HL-60/S4 treated with phorbol 12-myristate 13-acetate at 8.2 ng/mL for 4 days and 3 days (cell line): ENCODE results near the gene MORF4L1.
"Not testable (repeated sequence)": the region's sequence is repeated elsewhere in the genome, so short reads cannot be mapped to it uniquely, and the experiment has no call there.

Experiments used
- in situ Hi-C: fragments of 300-500 bp; cut with MboI; formaldehyde crosslinking; loops from 2 replicates; pipeline ENCODE4 v1.15.0; 2022; ENCODE audit warnings: low sequenced_read_pairs

MORF4L1 gene

DNA sequence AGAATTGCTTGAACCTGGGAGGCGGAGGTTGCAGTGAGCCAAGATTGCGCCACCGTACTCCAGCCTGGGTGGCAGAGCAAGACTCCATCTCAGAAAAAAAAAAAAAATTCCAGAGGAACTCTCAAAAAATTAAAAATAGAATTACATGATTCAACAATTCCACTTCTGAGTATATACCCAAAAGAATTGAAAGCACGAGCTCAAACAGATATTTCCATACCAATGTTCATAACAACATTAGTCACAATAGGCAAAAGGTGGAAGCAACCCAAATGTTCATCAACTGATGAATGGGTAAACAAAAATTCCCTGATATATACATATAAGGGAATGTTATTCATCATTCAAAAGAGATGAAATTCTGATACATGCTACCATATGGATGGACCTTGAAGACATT lies 16.9 kb upstream of the MORF4L1 start:
- in situ Hi-C loops, result no loop called here

DNA sequence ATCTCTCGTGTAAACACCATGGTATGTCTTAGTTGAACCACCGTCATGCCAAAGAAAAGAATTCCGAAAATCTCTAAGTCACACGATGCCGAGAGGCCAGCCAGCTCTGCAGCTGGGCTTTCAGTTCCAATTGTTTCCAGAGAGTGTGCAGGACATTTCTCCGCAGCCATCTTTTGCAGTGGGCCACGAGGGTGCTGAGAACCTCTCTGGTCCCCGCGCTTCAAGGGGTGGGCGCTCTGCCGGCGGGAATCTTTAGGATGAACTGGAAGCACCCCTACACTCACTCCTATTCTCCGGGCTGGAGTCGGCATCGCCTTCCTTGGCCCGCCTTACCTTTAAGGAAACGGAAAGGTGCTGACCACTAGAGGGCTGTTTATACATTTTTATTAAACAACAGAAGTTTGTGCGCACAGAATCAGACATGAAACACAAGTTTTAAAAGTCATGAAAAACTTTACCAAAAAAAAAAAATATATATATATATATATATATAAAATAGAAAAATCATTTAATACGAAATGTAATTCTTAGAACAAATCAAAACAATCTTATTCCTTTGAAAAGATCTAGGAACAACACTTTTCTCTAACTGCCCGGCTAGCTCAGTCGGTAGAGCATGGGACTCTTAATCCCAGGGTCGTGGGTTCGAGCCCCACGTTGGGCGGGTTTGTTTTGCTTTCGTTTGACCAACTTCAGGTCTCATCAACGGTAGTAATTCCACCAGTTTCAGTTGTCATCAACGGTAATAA lies 12.5 kb upstream of the MORF4L1 start:
- in situ Hi-C loops, result no loop called here

DNA sequence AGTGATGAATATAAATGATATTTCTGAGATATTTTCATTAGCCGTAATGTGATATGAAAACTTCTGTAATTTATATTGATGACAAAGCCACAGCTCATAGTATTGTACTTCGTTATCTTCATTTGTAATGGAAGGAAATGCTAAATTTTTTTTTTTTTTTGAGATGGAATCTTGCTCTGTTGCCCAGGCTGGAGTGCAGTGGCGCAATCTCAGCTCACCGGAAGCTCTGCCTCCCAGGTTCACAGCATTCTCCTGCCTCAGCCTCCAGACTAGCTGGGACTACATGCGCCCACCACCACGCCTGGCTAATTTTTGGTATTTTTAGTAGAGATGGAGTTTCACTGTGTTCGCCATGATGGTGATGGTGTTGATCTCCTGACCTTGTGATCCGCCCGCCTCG lies 7.1 kb upstream of the MORF4L1 start:
- in situ Hi-C loops, result not testable (repeated sequence)

DNA sequence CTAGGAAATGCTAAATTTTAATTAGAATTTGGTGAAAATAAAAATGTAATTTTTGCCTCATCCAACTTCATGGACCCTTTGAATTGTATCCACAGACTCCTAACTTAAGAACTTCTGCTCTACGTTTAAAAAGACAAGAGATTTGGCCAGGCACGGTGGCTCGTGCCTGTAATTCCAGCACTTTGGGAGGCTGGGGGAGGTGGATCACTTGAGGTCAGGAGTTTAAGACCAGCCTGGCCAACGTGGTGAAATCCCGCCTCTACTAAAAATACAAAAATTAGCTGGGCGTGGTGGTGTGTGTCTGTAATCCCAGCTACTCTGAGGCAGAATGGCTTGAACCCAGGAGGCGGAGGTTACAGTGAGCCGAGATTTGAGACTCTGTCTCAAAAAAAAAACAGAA lies 6.7 kb upstream of the MORF4L1 start:
- in situ Hi-C loops, result not testable (repeated sequence)

DNA sequence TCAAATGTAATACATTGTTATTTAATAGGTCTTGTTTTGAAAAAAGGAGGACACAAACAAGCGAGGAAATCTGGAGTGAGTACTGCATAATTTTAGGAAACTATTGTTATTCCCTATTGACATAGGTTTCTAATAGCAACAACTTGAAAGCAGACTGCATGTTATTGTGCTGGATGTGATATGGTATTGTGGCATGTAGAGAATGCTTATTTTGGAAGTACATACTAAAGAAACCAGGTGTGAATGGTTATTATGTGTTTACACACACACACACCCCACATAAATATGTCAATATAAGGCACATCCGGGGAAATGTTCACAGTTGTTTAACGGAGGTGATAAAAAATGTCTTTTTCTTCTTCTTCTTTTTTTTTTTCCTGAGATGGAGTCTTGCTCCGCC lies 5.9 kb upstream of the MORF4L1 start:
- in situ Hi-C loops, result no loop called here

DNA sequence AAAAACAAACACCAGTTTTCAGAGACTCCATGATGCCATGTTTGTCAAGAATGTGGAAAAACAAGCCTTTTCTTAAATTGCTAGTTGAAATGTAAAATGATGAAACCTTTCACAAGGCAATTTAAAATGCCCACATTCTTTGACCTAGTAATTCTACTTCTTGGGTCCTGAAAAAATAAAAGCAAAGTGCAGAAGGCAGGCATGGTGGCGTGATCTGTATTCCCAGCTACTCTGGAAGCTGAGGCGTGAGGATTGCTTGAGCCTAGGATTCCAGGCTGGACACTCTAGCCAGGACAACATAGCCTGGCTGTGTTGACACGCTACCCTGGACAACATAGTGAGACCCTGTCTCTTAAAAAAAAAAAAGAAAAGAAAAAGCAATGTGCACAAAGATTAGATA lies 4.3 kb upstream of the MORF4L1 start:
- in situ Hi-C loops, result no loop called here

DNA sequence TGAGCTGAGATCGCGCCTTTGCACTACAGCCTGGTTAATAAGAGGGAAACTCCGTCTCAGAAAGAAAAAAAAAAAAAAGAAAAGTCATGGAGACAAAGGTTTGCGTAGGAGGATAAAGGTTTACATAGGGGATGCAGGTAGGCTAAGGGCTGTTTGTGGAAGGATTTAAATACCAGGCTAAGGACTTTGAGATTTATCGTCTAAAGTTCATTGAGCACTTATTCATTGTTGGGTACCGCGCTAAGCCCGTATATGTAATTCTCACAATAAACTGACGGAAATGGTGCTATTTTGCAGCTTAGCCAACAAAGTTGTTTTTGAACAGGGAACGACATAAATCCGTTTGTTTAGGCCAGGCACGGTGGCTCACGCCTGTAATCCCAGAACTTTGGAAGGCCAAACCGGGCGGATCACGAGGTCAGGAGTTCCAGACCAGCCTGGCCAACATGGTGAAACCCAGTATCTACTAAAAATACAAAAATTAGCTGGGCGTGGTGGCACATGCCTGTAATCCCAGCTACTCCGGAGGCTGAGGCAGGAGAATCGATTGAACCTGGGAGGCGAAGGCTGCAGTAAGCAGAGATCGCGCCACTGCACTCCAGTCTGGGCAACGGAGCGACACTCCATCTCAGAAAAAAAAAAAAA lies 1.1 kb upstream of the MORF4L1 start:
- in situ Hi-C loops, result not testable (repeated sequence)

DNA sequence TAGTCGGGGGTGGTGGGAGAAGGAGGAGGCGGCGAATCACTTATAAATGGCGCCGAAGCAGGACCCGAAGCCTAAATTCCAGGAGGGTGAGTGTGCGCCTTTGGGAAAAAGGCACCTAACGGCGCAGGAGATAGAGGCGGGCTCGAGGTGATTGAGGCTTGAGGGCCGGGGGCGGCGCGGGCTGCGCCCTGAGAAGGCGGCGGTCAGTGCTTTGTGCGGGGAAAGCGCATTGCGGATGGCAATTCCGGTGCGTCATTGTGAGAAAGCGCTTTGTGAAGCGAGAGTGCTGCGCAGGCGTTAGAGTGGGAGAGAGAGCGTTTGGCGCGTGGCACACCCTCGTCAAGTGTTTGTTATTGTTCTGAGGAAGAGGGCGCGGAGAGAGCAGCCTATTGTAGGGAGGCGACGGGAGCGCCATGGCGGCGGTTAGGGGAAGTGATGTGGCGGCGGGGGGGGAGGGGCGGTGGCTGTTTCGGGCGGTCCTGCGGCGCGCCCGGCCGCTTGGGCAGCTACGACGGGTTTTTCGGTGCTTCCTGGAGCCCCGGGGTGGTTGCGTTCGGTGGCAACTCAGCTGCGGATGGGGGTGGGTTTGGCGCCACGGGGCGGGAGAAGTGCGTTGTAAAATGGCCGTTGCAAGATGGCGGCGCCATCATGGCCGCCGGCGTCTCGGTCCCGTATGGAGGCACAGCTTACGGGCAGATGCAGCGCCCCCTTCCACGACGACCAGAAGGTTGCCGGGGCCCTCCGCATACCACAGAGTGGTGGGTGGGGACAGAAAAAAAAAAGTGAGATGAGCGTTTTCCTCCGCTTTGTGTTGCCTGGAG lies 492 bp downstream of the MORF4L1 start:
- in situ Hi-C loops, result no loop called here

DNA sequence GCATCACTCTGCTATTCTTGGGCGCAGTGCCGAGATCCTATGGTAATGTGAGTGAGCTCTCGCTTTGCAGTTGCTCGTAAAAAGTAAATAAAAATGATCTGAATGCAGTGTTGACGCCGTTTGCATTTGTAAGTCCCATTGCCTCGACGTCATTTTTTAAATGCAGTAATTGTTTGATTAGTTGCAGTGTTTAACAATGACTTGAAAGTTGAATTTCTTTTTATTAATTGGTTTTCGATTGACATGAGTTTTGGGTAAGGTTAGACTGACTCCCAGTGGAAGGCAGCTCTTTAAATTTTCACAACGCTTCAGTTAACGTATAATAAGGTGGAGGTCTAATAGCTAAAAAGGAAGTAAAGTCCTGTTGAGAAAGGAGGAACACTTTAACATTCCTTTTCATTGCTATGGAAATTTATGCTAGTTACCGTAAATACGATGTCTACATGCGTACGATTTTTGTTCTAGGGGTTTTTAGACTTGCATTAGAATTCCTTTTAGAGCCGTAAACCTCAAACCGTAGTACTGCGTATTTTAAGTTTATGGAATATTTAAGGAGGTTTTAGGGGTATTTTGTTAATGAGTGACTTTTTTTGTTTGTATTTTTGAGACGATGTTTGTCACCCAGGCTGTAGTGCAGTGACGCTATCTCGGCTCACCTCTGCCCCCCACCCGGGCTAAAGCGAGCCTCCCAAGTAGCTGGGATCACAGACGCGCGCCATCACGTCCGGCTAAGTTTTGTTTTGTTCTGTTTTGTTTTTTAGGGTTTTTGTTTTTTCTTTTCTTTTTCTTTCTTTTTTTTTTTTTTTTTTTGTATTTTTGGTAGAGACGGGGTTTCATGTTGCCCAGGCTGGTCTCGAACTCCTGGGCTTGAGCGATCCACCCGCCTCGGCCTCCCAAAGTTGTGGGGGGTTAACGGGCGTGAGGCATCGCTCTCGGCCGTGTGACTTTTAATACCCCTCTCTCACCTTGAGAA lies 1.4 kb downstream of the MORF4L1 start:
- in situ Hi-C loops, result no loop called here

DNA sequence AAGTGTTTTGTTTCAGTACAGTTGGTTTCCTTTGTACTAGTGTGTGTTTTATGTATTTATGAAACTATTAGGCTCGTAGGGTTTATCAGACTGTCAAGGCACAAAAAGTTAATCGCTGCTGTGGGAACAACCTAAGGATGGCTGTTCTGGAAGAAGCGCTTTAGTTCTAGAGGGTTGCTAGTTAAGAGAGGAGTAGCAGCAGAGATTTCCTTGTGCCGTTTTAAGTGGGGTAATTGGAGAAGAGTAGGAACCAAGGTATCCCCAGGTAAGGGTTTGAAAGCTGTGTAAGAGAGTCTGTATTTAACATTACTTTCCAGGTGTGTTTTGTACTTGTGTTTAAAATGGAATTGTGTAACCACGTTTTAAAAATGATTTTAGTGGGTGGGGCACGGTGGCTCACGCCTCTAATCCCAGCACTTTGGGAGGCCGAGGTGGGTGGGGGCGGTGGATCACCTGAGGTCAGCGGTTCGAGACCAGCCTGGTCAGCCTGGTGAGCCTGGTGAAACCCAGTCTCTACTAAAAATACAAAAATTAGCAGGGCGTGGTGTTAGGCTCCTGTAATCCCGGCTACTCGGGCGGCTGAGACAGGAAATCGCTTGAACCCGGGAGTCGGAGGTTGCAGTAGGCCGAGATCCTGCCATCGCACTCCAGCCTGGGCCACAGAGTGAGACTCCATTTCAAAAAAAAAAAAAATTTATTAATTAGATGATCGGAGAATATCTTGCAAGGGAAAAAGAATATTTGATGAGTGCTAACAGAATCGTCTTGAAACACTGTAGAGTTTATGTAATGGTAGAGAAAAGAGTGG lies 2.6 kb downstream of the MORF4L1 start:
- in situ Hi-C loops, result no loop called here

DNA sequence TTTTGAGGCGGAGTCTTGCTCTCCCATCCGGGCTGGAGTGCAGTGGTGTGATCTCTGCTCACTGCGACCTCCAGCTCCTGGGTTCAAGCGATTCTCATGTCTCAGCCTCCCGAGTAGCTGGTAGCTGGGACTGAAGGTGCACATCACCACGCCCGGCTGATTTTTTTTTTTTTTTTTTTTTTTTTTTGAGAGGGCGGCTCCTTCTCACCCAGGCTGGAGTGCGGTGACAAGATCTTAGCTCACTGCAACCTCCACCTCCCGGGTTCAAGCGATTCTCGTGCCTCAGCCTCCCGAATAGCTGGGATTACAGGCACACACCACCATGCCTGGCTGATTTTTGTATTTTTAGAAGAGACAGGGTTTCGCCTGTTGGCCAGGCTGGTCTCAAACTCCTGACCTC lies 4.3 kb downstream of the MORF4L1 start:
- in situ Hi-C loops, result not testable (repeated sequence)

DNA sequence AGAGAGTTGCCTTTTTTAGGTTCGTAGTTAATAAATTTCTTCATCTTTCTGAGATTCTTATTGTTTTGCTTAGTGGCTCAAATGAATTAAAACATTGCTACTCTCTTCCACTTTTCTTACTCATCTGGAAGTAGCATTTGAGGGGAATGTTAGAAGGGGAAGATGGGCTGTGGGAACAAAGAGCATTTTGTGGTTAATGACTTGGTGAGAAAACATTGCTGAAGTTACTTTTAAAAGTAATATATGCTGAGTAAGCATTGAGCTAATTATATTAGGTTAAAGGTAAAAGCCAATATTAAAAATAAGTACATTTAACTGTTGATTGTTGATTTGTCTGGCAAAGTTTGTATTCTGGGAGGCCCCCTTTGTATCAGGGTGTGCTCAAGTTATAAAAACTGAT lies 5.7 kb downstream of the MORF4L1 start:
- in situ Hi-C loops, result no loop called here

DNA sequence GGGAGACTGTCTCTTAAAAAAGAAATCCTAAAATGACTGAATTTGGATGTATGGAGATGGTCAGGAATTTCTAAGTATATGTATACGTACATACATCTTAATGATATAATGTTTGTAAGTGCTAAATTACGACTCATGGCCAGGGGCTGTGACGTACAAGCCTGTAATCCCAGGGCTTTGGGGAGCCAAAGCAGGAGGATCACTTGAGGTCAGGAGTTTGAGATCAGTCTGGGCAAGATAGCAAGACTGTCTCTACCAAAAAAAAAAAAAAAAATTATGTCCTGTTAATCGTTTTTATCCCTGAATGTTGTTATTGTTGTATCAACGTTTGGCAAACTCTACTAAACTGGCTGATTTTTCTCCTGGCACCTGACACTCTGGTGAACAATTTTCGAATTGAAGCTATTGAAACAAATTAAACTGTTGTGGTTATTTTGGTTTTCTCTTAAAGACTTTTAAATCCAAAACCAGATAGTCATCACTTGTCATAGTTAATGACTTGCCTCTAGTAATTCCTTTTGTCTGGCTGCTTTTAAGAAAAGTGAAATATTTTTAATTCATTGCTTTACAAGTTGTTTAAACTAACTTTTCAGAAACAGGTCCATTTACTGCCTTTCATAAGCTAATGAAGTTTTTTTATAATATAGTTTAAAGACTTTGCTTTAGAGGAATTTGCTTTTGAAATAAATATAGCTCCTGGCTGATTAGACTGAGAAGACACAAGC lies 7.0 kb downstream of the MORF4L1 start:
- in situ Hi-C loops, result no loop called here

DNA sequence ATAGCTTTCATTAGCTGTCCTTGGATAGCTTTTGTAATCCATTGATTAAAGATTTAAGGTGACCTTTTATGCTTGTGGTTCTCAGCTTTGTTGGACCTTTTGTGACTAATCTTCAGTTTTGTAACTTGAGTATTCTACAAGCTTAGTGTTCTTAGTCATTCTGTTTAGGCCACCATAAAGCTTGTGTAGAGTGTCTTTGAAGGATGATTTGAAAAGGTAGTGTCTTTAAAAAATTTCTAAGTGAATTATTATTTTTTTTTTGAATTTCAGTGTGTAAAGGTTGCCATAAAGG lies 7.5 kb downstream of the MORF4L1 start:
- in situ Hi-C loops, result no loop called here

DNA sequence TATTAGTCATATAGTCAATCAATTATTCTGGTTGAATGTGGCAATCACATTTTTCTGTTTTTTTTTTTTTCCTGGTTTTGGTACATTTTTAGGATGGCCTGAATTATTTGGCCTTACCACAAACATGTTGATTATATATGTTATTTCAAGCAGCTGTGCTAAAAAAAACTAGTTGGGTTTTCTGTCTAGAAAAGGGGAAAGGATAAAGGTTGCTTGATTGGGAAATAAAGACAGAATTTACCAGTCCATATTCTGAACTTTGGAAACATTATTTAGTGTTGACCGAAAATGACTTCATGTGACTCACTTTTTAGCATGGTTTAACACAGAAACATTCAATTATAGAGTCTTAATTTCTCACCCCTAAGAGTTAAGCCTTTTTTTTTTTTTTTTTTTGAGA lies 8.1 kb downstream of the MORF4L1 start:
- in situ Hi-C loops, result no loop called here

DNA sequence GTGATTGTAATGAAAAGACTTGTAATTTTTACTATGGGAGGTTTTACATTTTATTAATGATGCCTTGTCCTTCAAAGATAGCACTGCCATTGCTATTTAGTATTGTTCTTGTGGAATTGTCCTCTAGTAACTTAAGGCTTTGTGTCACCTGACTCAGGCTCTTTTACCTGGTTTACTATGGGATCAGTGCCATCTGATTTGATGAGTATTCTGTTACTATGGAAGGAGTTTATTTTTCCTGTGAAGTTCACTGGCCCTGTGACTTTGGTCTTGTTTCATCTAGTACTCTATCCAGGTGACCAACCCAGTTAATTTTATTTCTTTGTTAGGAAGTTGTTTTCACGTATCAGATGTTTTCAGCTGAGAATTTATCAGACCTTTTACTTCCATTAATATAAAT lies 9.0 kb downstream of the MORF4L1 start:
- in situ Hi-C loops, result no loop called here

DNA sequence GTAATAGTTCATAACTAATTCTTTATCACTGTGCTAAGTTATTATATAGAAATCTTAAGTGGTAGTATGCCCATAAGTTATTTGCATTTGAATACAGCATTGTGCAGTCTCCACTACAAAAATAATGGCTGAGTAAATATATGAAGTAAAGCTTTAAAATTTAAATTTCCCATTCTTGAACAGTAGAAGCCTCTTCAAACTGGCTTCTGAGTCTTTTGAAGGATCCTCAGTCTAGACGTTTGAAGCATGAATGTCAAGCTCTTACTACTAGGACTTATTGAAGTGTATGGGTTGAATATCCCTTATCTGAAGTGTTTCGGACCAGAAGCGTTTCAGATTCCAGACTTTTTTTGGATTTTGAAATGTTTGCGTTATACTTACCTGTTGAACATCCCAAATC lies 16.3 kb downstream of the MORF4L1 start:
- in situ Hi-C loops, result no loop called here

DNA sequence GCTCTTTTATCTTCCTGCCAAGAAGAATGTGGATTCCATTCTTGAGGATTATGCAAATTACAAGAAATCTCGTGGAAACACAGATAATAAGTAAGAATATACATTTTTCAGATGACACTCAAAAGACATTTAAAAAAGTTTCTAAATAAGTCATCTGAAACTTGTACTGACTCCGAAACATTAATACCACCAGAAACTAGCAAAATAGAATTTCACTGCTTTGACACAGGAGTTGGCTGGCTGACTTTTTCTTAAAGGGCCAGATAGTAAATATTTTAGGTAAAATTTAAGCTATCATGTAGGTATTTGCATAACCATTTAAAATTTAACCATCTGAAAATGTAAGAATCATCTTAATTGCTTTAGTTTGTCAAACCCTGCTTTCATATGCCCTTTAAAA lies 20.8 kb downstream of the MORF4L1 start:
- in situ Hi-C loops, result no loop called here

DNA sequence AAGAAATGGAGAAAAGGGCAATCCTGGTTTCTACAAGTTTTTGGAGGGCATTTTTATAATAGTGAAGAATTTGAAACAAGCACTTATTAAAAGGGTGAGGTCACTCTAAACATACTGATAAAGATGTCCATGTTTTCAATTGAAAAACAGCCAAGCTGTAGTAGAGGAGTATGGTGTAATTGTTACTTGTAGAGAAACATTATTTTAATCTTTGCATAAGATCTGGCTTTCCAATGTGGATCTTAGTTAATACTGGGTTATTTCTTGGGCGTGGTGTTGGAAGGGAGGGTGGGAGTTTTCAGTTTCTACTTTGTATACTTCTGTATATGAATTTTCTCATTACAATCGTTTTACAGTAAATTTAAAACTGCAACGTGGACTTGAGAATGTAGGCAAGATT lies 22.8 kb downstream of the MORF4L1 start:
- in situ Hi-C loops, result no loop called here

DNA sequence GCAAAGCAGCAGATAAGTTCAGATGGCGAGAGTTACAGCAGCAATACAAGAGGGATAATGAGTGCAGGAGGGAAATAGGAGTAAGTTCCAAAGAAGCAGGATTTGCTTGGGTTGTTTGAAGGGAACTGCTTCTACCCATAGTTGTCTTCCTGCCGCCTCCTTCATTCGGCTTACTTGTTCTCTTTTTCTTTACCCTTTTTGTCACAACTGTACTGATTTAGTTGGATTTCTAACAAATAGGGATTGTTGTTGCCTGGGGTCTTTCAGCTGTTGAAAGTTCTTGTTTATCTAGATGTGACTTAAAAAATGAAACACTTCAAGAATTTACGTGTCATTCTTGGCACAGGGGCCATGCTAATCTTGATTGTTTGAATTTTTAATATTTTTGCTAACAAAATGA lies 25.9 kb downstream of the MORF4L1 start:
- in situ Hi-C loops, result no loop called here
